NK-92 (cell line): Measurements from ENCODE around the gene AK2.
"Not testable (repeated sequence)": the region's sequence is repeated elsewhere in the genome, so short reads cannot be mapped to it uniquely, and the experiment has no call there.

Experiments
- DNase-seq: peaks from one replicate; lab custom pipeline; 2025; ENCODE audit not compliant: unreplicated experiment; lab: John Stamatoyannopoulos, UW

AK2 gene

DNA sequence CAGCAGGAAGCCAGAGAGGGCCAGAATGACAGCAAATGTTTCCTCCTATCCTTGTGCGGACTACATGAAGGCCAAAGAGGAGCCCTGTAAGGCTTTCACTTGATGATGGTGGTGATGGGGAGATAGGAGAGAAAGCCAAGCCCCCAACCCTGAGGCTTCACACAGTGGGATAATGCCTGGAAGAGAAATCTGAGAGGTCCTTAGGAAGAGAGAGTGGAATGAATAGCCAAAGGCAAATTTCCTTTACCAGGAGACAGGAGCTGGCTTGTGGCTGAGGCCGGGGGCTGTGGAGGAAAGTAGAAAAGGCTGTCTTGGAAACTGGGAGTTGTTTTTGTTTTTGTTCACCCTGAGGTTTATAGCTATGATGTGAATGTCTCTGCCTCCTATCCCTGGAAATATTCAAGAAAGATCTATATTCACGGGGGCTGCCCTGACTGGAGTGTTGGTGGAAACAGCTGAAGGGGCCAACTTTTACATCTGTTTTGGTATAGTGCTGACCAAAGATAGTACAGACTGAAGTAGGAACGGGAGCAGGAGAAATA lies 59.1 kb downstream of the AK2 start:
- no peak for DNase-seq

DNA sequence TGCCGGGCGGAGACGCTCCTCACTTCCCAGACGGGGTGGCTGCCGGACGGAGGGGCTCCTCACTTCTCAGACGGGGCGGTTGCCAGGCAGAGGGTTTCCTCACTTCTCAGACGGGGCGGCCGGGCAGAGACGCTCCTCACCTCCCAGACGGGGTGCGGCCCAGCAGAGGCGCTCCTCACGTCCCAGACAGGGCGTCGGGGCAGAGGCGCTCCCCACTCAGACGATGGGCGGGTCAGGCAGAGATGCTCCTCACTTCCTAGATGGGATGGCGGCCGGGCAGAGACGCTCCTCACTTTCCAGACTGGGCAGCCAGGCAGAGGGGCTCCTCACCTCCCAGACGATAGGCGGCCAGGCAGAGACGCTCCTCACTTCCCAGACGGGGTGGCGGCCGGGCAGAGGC lies 61.6 kb downstream of the AK2 start:
- not testable (repeated sequence) for DNase-seq

DNA sequence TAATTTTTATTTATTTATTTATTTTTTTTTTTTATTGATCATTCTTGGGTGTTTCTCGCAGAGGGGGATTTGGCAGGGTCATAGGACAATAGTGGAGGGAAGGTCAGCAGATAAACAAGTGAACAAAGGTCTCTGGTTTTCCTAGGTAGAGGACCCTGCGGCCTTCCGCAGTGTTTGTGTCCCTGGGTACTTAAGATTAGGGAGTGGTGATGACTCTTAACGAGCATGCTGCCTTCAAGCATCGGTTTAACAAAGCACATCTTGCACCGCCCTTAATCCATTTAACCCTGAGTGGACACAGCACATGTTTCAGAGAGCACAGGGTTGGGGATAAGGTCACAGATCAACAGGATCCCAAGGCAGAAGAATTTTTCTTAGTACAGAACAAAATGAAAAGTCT lies 63.2 kb downstream of the AK2 start:
- DNase-seq: not testable (repeated sequence)

DNA sequence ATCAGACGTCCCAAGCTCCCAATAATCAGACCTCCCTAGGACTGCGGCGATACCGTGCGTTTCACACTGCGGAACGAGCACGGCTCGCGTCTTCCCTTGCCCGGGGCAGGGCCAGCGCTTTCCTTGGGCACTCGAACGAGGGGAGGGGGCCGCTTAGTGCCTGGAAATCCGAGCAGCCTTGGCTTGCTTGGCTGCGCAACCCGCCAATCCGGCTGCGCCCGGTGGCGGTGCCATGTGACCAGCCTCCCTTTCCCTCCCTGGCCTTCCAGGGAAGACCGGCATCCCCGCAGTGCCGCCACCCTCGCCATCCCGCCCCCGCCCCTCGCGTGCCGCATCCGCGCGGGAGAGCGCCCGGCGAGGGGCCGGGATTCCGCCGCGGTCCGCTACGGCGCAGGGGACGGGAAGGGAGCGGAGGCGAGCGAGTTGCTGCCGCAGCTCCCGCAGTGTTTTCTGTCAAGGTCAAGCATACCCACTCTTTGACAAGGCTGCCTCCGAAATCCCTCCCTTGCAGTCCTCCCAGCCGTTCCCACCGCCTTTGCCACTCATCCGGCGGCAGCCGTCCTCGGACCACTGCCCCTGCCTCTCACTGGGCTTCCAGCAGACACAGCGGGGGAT lies 63.8 kb downstream of the AK2 start:
- no peak for DNase-seq

DNA sequence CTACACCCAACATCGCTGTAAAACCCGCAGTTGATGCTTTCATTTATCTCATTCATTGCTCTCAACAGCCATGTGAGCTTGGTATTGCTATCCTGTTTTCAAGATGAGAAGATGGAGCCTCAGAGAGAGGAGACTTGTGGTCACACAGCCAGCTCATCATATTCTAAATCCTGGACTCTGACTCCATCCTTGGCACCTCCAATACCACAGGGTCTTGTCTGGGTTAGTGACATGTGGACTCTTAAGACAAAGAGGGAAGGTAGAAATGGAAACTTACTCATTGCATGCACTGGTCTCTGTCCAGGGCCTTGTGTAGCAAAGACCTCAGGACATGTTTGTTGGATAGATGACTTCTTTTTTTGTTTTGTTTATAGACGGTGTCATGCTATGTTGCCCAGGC lies 65.1 kb downstream of the AK2 start:
- DNase-seq: no peak

DNA sequence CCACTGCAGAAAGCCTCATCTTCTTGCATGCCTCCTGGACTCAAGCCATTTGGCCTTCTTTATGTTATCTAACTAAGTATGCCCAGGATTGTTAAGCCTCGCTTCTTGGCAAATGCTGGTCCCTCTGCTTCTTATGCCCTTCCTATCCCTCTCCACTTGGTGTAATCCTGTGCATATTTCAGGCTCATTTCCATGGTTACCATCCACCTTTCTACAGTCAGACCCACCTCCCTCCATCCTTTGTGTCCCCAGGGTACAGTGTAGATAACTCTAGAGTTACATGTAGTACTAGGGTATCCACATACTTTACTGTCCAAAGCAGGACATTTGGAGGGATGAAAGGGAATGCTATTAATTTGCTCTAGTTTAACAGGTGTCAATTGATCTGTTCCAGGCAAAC lies 65.5 kb downstream of the AK2 start:
- DNase-seq: no peak

DNA sequence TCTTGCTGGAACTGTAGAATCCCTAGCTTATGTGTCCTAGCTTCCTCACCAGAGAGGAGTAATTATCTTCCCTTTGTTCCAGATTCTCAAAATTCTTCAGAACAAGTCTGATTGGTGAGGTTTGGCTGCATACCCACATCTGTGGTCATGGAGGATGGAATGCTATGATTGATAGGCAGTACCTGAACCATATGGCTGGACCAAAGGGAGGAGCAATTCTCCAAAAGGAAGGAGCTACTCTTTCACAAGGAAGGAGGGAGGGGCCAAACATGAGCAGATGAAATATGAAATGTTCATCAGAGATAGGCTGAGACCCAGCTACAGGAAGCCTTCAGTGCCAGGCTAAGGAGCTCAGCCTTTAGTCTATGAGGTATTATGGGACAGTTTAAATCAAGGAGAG lies 67.1 kb downstream of the AK2 start:
- DNase-seq: no peak

DNA sequence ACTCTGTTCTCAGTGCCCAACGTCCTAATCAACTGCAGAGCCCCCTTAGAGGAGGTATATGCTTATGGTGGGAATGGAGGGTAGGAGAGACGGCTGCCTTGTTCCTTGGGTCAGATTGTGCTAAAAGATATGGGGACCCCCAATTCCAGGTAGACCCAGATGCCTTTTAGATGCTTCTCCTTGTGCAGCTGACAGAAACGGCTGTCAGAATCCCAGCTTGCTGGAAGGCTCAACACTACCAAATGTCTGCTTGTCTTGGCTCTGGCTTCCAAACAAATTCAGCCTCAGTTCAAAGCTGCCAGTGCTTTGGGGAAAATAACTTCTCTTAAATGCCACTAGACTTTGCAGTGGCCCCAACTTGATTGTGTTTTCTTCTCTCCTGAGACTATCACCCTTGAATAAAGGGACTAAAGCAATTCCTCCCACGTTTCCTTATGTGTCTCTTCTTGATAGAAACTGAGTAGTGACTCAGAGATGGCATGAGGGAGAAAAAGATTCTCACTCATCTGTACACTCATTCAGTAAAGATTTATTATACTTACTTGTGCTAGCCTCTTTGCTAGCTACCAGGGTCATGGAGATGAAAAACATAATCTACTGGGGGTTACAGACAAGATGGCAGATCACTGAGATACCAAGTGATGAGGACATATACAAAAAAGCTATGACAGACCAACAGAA lies 68.7 kb downstream of the AK2 start:
- DNase-seq: no peak

DNA sequence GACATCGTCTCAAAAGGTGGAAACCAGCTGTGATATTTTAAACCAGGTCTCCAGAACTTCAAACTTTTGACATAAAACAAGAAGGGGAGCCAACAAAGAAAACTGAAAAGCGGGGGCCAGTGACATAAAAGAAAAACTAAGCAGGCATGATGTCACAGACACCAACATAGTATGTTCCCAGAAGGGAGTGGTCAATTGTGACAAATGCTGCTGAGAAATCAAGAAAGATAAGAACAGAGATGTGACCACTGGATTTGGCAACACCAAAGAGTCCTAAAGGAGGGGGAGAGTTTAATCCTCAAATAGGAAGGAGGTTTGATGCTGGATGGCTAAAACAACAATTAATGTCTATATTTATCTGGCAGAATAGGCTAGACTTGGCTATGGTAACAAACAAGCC lies 69.8 kb downstream of the AK2 start:
- DNase-seq: no peak

DNA sequence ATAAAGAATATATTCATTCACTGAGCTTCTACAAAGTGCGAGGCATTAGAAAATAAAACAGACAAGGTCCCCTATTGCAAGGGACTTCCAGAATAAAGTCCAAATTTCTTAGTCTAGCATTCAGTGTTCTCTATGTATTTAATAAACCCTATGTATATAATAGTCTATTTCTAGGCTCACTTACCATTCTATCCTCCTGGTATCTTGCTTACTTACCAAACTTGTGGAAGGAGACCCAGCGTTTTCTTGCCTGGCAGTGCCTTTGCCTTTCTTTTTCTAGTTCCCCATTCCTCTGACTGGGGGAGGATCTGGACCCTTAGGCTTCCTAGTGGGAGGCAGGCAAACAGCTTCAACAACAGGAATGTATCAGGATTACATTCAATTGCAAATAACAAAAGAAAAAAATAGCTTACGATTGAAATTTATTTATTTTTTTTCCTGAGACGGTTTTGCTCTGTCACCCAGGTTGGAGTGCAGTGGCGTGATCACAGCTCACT lies 71.4 kb downstream of the AK2 start:
- no peak for DNase-seq

DNA sequence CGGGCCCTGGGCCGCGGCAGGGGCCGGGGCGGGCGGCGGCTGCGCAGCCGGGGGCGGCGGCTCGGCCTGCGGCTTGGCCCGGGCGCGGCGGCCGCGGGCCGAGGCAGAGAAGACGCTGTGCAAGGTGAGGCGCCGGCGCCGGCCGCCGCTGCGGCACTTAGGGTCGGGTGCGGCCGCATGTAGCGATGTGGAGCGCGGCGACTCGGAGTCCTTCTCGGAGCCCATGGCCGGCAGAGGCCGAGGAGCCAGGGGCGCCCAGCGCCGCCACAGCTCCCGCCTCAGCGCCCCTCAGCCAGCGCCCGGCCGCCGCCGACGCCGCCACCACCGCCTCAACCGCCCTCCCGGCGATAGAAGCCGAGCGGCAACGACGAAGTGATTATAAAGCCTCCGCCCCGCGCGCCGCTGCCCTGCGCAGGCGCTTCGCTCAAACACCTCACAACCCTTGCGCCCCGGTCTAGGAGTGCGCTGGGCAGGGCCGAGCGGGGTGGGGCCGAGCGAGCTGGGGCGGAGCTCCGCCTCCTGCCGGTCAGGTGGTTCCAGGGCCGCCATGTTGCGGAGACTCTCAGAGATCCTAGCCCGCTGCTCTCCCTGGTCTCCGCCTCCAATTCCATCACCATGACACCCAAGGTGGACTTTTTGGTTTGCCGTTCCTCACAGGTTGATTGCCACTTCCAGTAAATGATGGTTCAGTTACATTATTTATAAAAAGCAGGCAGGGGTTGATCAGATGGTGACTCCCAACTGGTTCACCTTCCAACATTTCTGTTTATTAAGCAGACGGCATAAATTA lies 72.0 kb downstream of the AK2 start, which contains the start of gene RNF19B:
TSS of gene RNF19B (minus strand) at position 349 of the 790 bp plus-strand sequence. CDS start at position 225, 124 bp downstream.
- peak; percentile 28 for DNase-seq

DNA sequence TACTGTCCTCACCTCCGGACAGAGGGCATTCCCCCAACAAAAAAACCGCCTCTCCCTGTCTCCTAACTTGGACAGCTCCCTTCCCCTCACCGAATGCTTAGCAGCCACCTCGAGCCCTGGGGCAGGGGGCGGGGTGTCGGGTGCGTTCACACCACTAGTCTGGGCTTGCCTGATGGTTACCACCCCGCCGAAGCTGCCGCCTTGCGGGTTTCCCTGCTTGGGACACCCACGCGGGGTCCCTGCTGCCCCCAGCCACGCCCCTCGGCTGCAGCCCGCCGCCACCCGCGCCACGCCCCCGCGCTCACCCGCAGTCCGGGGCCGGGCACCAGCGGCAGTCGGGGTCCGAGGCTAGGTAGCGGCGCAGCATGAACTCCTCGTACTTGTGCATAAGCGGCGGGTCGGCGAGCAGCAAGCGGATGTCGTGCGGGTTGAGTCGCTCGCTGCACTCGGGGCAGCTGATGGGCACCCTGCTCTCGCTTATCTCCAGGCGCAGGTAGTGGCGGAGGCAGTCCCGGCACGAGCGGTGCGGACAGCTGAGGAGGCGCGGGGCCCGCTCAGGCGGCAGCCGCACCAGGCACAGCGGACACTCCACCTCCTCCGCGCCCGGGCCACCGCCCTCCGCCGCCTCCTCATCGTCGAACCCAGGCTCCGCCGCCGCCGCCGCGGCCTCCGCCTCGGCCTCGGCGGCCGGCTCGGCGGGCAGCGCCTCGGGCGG lies 72.8 kb downstream of the AK2 start:
- no peak for DNase-seq

DNA sequence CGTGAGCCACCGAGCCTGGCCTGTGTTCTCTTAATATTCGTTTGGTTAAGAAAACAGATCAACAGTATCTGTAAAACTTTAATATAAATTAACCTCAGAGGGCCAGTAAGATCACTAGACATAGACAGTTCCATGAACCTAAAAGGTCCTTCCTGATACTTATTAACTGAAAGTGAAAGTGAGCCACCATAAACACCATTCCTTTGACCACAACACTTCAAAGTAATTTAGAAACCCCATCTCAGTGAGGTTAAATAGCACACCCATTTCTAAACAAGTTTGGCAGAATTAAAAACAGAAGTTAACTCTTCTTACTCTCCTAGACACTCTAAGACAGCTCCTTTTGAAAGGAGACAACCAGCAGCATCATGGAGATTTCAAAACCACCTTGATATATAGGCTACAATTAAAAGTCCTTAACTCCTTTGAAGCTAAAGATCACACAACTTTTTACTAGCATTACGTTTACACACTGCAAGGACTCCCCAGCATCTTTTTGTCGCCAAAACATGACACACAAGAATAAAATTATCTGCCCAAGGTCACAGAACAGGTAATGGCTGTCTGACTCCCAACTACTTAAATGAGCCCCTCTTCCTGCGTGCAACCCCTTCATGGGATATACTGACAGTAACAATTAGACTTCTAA lies 74.3 kb downstream of the AK2 start:
- DNase-seq: no peak

DNA sequence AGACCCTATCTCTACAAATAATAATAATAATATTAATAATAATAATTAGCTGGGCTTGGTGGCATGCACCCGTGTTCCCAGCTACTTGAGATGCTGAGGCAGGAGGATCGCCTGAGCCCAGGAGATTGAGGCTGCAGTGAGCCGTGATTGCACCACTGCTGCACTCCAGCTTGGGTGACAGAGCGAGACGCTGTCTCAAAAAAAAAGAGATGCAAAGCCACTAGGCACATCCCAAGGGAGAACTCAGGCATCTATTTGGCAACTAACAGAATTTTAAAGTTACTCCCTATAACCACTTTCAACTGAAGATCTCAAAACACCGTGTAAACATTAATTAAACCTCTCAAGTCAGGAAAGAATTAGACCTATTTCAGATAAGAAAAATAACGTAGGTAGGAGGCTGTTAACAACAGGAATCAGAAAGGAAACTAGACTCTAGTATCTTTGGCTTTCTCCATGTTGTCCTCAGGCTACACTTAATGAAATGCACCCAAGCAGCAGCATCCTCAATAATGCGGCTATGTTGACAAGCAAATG lies 75.8 kb downstream of the AK2 start:
- DNase-seq: no peak

DNA sequence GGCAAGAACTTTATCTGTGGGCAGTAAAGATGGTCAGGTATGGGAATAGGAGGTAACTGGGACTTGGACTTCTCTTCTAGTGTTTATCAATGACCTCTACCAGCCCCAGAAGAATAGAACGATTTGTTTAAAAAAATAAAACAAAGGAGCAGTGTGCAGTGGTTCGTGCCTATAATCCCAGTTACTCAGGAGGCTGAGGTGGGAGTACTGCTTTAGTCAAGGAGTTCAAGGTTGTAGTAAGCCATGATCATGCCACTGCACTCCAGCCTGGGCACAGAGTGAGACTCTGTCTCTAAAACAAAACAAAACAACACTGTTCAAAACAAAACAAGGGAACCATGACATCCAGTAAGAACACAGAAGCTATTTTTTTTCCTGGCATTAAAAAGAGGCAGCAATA lies 76.3 kb downstream of the AK2 start:
- no peak for DNase-seq

DNA sequence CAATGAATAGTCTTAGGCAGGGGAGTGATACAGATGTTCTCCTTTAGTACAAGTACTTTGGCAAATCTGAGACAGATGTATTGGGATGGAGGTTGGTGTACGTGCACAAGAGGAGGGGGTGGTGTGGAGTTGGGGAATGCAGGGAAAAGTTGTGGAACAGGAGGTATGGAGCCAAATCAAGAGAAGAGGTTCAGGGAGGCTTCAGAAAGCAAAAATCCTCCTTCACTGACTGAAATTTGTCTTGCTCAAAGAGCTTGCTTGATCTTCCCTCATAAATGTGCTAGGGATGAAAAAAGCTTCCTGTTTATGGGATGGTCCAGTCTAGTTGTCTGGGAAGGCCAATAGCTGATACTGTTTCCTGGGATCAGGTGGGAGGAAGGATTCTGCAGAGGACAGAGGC lies 77.9 kb downstream of the AK2 start:
- no peak for DNase-seq
